Naive thymus-derived CD4-positive, alpha-beta T cell (primary cell): ENCODE measurements around the gene TACO1. TPM values are rescaled to one million over a fixed set of nuclear protein-coding genes. Genes with fewer than 3 reads are reported as not detected.

Source experiments
- ATAC-seq: fragments of 150-1000 bp; cut with Tn5 transposase; 2 replicates; pipeline ENCODE4 v1.10.0; 2021; ENCODE audit warnings: mild to moderate bottlenecking, moderate library complexity
- CTCF ChIA-PET: fragments of 350-600 bp; sonication (Branson Sonifier 250); formaldehyde crosslinking; loops from one replicate; lab custom pipeline; 2021; ENCODE audit warnings: antibody characterized with exemption; lab: Charles Lee
- POLR2A ChIA-PET: fragments of 350-600 bp; sonication (Branson Sonifier 250); formaldehyde crosslinking; loops from one replicate; lab custom pipeline; 2021; ENCODE audit warnings: antibody characterized with exemption, inconsistent platforms; lab: Charles Lee
- DNase-seq, 9 donors: peaks; one replicate each; pipeline versions ENCODE4 v3.0.0 to v3.0.0-alpha.2; 2020 to 2022; ENCODE audit warnings: mixed read lengths in 1 of 9
- H3K27ac ChIP-seq: one replicate; pipeline ENCODE4 v1.7.0; 2013; ENCODE audit warnings: mild to moderate bottlenecking, low read depth, low read length, moderate library complexity
- H3K27me3 ChIP-seq, 2 donors: one replicate each; pipeline ENCODE4 v1.7.0; 2013; ENCODE audit warnings: low read length in 2 of 2, mild to moderate bottlenecking in 2 of 2, moderate library complexity in 2 of 2; ENCODE audit not compliant: control insufficient read depth in 2 of 2, insufficient read depth in 2 of 2
- H3K36me3 ChIP-seq, 3 experiments: 1 replicate in 2 of 3; 2 replicates in 1 of 3; pipeline ENCODE4 v1.7.0; 2013; ENCODE audit warnings: low read length in 3 of 3, mild to moderate bottlenecking in 3 of 3, moderate library complexity in 1 of 3; ENCODE audit not compliant: insufficient read depth in 3 of 3, control insufficient read depth in 2 of 3
- H3K4me1 ChIP-seq, 2 donors: one replicate each; pipeline ENCODE4 v1.7.0; 2013; ENCODE audit warnings: low read length in 2 of 2, mild to moderate bottlenecking in 2 of 2, moderate library complexity in 1 of 2; ENCODE audit not compliant: control insufficient read depth in 2 of 2, insufficient read depth in 2 of 2
- H3K4me3 ChIP-seq: 2 replicates; pipeline ENCODE4 v1.7.0; 2013; ENCODE audit warnings: mild to moderate bottlenecking, low read length
- H3K9me3 ChIP-seq, 3 experiments: 1 replicate in 2 of 3; 2 replicates in 1 of 3; pipeline ENCODE4 v1.7.0; 2013; ENCODE audit warnings: low read length in 3 of 3; ENCODE audit not compliant: control insufficient read depth in 2 of 3
- H3K27ac Mint-ChIP-seq, 9 donors: one replicate each; pipeline ENCODE4 v1.8.0; 2020 to 2022; ENCODE audit warnings: mixed read lengths in 9 of 9, mild to moderate bottlenecking in 8 of 9, moderate library complexity in 5 of 9, inconsistent platforms in 2 of 9
- H3K27me3 Mint-ChIP-seq, 5 donors: one replicate each; pipeline ENCODE4 v1.8.0; 2021 to 2022; ENCODE audit warnings: mixed read lengths in 5 of 5, mild to moderate bottlenecking in 1 of 5
- H3K36me3 Mint-ChIP-seq, 5 donors: one replicate each; pipeline ENCODE4 v1.8.0; 2020 to 2022; ENCODE audit warnings: mixed read lengths in 5 of 5, mild to moderate bottlenecking in 3 of 5, inconsistent platforms in 1 of 5
- H3K4me1 Mint-ChIP-seq, 7 donors: one replicate each; pipeline ENCODE4 v1.8.0; 2020 to 2022; ENCODE audit warnings: mixed read lengths in 7 of 7, mild to moderate bottlenecking in 3 of 7, inconsistent platforms in 1 of 7
- H3K4me3 Mint-ChIP-seq, 10 donors: one replicate each; pipeline ENCODE4 v1.8.0; 2020 to 2022; ENCODE audit warnings: mild to moderate bottlenecking in 10 of 10, mixed read lengths in 10 of 10, moderate library complexity in 6 of 10, inconsistent platforms in 2 of 10
- H3K9me3 Mint-ChIP-seq, 11 donors: one replicate each; pipeline ENCODE4 v1.8.0; 2020 to 2022; ENCODE audit warnings: mixed read lengths in 11 of 11, mild to moderate bottlenecking in 4 of 11, inconsistent platforms in 1 of 11, moderate library complexity in 1 of 11
- intact Hi-C, 2 donors: fragments of 100-400 bp; cut with micrococcal nuclease; formaldehyde crosslinking; loops; one replicate each; pipeline ENCODE4 v1.15.1; 2023
- polyA plus RNA-seq, 2 donors: library from polyadenylated mRNA; unstranded; fragments of 300-500 nt; fragmentation: Illumina TruSeq; gene quantifications; one replicate each; pipeline ENCODE4 v1.2.3, GENCODE V29; 2021
- total RNA-seq, 6 experiments: library from RNA in 5 of 6; stranded (reverse) in 5 of 6; gene quantifications; 1 replicate in 5 of 6; 2 replicates in 1 of 6; pipeline ENCODE4 v1.2.3 and lab custom pipeline; 2021 to 2026

The TACO1 gene
- total RNA-seq: 10 to 100 TPM; 11.1 to 20.3 (median 15.2) TPM
- 10 to 100 TPM; 20.4 to 21.2 TPM for polyA plus RNA-seq
- total RNA-seq (lab: John Stamatoyannopoulos, UW): 1.7 reads per million, percentile 7 among the genes with 10 or more reads in this experiment

DNA sequence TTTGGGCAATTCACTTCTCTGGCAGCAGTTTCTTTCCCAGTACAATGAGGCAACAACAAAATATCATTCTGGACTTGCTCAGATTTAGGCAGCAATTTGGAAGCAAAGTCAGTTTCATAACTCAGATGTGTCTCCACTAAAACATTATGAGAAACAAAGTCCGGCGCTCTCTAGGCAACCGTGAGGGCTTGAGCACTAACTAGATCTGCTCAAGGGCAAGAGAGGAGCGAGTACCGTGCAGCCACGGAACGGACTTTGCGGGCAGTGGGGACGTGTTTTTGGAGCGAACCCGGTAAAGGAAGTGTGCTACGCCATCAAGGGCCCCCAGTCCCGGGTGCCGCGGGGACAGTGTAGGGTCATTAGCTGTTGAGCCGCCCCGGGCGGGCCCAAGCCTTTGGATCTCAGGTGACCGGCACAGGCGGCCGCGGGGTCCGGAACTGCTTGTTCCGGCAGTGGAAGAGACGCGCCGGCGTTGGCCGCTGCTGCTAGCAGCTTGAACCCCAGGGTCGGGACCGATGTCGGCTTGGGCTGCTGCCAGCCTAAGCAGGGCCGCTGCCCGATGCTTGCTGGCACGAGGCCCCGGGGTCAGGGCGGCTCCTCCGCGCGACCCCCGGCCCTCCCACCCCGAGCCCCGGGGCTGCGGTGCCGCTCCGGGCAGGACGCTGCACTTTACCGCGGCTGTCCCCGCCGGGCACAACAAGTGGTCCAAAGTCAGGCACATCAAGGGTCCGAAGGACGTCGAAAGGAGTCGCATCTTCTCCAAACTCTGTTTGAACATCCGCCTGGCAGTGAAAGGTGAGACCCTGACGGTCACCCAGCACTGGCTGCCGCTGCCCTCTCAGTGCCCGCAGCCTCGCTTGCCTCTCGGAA is at the start of gene TACO1:
TACO1 (plus strand) TSS at position 327 of the 870 bp plus-strand sequence; CDS start at position 516, 189 bp downstream.
- H3K4me1 ChIP-seq: peaks cover 17 to 34% of the 10 kb centered on the region in 2 donors
- Mint-ChIP-seq H3K4me1 (peaks cover 19 to 38% (median 25%) of the 10 kb centered on the region in 7 donors), H3K9me3 (peaks cover 0 to 2% (median 0%) of the 10 kb centered on the region in 11 donors), H3K27me3 (no peaks in the 10 kb centered on the region), H3K4me3 (peak within 1 kb of the TSS; percentile 92 to 97 (median 95)), H3K36me3 (peaks cover 5 to 12% (median 6%) of the 10 kb centered on the region in 5 donors), H3K27ac (peak within 1 kb of the TSS; percentile 93 to 98 (median 97))
- intact Hi-C loops: loop anchor here (1.0 to 10.0 kb wide), 6 partner anchors 11 to 244 kb away; partner anchors contain the start of genes DCAF7 (in 2 of the 2), MAP3K3 (in 2 of the 2), CYB561 (in 1 of the 2) and SMARCD2 (in 1 of the 2)
- ChIA-PET POLR2A (interaction anchor here (0.6 to 3.5 kb wide), 16 partner anchors 10 to 635 kb away, joined by 3 to 15 read pairs (median 3); partner anchors contain the start of genes DCAF7, MAP3K3 and TANC2), CTCF (interaction anchor here (0.6 to 0.8 kb wide), 2 partner anchors 11 to 150 kb away, joined by 3 read pairs; no protein-coding TSS in a partner anchor)
- no peaks in the 10 kb centered on the region for H3K27me3 ChIP-seq
- peak within 1 kb of the TSS; percentile 86 for H3K27ac ChIP-seq
- no peaks in the 10 kb centered on the region for H3K9me3 ChIP-seq
- H3K36me3 ChIP-seq: peaks cover 0 to 19% (median 6%) of the 10 kb centered on the region in 3 experiments
- DNase-seq (peak; percentile 54 to 83 (median 71)), ATAC-seq (peak; percentile 96)
- peak within 1 kb of the TSS; percentile 68 for H3K4me3 ChIP-seq

DNA sequence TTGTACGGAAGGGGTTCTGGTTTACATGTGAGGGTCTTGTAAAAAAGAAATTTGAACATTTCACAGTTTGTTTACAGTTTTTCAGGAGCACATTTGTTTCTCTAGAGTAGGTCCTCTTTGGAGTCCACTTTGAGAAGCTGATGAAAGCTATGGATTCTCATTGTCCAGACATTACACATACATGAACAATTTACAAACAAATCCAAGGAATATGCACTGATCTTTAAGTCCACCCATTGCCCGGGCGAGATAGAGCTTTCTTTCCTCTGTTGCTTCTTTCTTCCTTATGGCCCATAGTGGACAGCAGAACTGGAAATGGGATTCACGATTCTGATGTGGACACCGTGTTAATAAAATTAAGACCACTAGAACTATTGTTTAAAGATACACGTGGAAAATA is 48.5 kb upstream of the TACO1 start:
- Mint-ChIP-seq H3K27ac (peak overlapping the region in 8 of 9 donors; percentile 12 to 96 (median 82)), H3K4me1 (peaks cover 49 to 66% (median 60%) of the 10 kb centered on the region in 7 donors), H3K36me3 (peaks cover 0 to 24% (median 8%) of the 10 kb centered on the region in 5 donors), H3K27me3 (peaks cover 0 to 2% (median 0%) of the 10 kb centered on the region in 5 donors), H3K4me3 (peak overlapping the region; percentile 85 to 99 (median 98)), H3K9me3 (peaks cover 0 to 5% (median 0%) of the 10 kb centered on the region in 11 donors)
- intact Hi-C loops: loop anchor here (5.0 kb wide), 4 partner anchors 105 to 710 kb away; partner anchors contain the start of genes CYB561 (in 1 of the 2), LIMD2 (in 1 of the 2) and TEX2 (in 1 of the 2)
- Histone ChIP-seq H3K27me3 (no peaks in the 10 kb centered on the region), H3K9me3 (no peaks in the 10 kb centered on the region), H3K4me3 (peak overlapping the region; percentile 2), H3K4me1 (peaks cover 18 to 34% of the 10 kb centered on the region in 2 donors), H3K27ac (peak overlapping the region; percentile 34), H3K36me3 (peaks cover 0 to 7% (median 5%) of the 10 kb centered on the region in 3 experiments)
- ATAC-seq: no peak
- CTCF ChIA-PET: interaction anchor here (0.6 to 1.6 kb wide), 3 partner anchors 60 to 1021 kb away, joined by 3 to 4 read pairs (median 4); no protein-coding TSS in a partner anchor
- POLR2A ChIA-PET: interaction anchor here (0.5 to 1.1 kb wide), 4 partner anchors 20 to 796 kb away, joined by 3 to 5 read pairs (median 3); no protein-coding TSS in a partner anchor
- DNase-seq: no peak

DNA sequence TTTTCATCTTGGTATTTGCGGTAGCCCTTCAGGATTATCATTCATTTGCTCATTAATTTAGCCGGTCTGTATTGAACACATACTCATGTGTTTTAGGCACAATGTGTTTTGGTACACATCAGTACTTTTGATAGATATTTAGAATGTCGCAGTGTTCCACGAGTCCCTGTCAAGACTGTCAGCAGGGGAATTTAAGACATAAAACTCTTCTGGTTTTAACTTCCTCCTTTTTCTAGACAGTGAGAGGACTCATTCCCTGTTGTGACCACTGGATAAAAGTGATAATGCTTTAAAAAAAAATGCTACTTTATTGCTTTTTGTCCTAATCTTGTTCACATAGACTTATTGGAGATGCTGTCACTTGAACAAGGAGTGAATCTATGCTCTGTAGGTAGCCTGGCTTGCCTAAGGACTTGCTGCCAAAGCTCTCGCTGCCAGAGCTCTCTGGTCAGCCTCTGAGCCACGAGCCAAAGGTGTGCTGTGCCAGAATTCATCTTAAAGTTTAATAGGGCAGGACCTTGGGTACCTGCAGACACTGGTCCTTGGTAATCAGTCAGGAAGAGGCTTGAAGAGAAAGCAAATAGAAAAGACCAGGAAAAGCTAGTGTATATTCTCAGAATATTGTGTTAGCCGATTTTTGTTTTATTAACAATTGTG is 45.1 kb upstream of the TACO1 start:
- Mint-ChIP-seq H3K4me3 (peak overlapping the region in 7 of 10 donors; percentile 16 to 90 (median 44)), H3K27me3 (no peaks in the 10 kb centered on the region), H3K27ac (peak overlapping the region in 4 of 9 donors; percentile 29 to 78 (median 53)), H3K36me3 (peaks cover 0 to 26% (median 12%) of the 10 kb centered on the region in 5 donors), H3K9me3 (peaks cover 0 to 8% (median 0%) of the 10 kb centered on the region in 11 donors), H3K4me1 (peaks cover 60 to 84% (median 81%) of the 10 kb centered on the region in 7 donors)
- Histone ChIP-seq H3K9me3 (no peaks in the 10 kb centered on the region), H3K27me3 (no peaks in the 10 kb centered on the region), H3K4me1 (peaks cover 18 to 34% of the 10 kb centered on the region in 2 donors), H3K36me3 (peaks cover 0 to 5% (median 3%) of the 10 kb centered on the region in 3 experiments), H3K27ac (no peak overlapping the region), H3K4me3 (no peak overlapping the region)
- ChIA-PET POLR2A (no interaction called here), CTCF (interaction anchor here (0.6 kb wide), 1 partner anchor 803 kb away, joined by 8 read pairs; no protein-coding TSS in a partner anchor)
- intact Hi-C loops: no loop called here
- ATAC-seq (no peak), DNase-seq (no peak)

DNA sequence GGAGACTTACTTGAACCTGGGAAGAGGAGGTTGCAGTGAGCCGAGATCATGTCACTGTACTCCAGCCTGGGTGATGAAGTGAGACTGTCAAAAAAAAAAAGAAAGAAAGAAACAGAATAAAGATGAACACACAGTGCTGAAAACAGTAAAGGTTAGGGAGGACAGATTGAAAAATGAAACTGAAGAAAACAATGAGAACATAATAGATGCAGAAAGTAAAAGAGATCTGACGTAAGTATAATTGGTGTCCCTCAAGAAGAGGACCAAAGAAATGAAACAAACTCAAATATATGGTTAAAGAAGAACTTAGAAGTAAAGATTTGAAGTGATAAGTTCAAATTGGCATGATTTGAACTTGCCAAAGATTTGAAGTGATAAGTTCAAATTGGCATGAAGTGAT is 43.3 kb upstream of the TACO1 start:
- POLR2A ChIA-PET: no interaction called here
- intact Hi-C loops: no loop called here
- H3K27ac Mint-ChIP-seq: peak overlapping the region in 2 of 9 donors; percentile 12 to 27

DNA sequence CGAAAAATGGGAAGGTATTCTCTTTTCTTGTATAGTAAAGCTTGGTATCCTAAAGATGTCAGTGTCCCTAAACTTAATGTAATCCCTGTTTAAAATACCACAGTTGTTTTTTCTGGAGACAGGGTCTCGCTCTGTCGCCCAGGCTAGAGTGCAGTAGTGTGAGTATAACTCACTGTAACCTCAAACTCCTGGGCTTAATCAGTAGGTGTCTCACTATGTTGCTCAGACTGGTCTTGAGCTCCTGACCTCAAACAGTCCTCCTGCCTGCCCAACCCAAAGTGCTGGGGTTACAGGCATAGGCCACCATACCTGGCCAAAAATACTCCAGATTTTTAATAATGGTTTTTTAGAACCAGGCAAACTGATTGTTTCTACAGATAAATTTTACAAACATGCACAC is 42.3 kb upstream of the TACO1 start:
- H3K27me3 ChIP-seq: no peaks in the 10 kb centered on the region
- intact Hi-C loops: no loop called here
- DNase-seq (no peak), ATAC-seq (no peak)
- peak overlapping the region in 2 of 9 donors; percentile 5 to 31 for H3K27ac Mint-ChIP-seq
- no peaks in the 10 kb centered on the region for H3K27me3 Mint-ChIP-seq
- H3K9me3 ChIP-seq: no peaks in the 10 kb centered on the region
- H3K4me1 Mint-ChIP-seq: peaks cover 56 to 87% (median 83%) of the 10 kb centered on the region in 7 donors
- no peak overlapping the region for H3K4me3 ChIP-seq
- H3K4me3 Mint-ChIP-seq: no peak overlapping the region
- peaks cover 0 to 2% (median 0%) of the 10 kb centered on the region in 3 experiments for H3K36me3 ChIP-seq
- ChIA-PET CTCF (no interaction called here), POLR2A (interaction anchor here (0.6 to 1.0 kb wide), 3 partner anchors 8 to 592 kb away, joined by 3 to 4 read pairs (median 4); partner anchors contain the start of gene DCAF7)
- peaks cover 3 to 25% of the 10 kb centered on the region in 2 donors for H3K4me1 ChIP-seq
- H3K36me3 Mint-ChIP-seq: peaks cover 0 to 22% (median 12%) of the 10 kb centered on the region in 5 donors
- H3K9me3 Mint-ChIP-seq: peaks cover 0 to 8% (median 0%) of the 10 kb centered on the region in 11 donors
- H3K27ac ChIP-seq: no peak overlapping the region

More for the DNA sequence above, 43.3 kb upstream of the TACO1 start:
- Mint-ChIP-seq H3K4me3 (peak overlapping the region in 2 of 10 donors; percentile 12 to 43), H3K4me1 (peaks cover 61 to 88% (median 84%) of the 10 kb centered on the region in 7 donors), H3K27me3 (no peaks in the 10 kb centered on the region), H3K36me3 (peaks cover 0 to 22% (median 12%) of the 10 kb centered on the region in 5 donors), H3K9me3 (peaks cover 0 to 8% (median 0%) of the 10 kb centered on the region in 11 donors)
- Histone ChIP-seq H3K9me3 (no peaks in the 10 kb centered on the region), H3K4me1 (peaks cover 13 to 31% of the 10 kb centered on the region in 2 donors), H3K4me3 (no peak overlapping the region), H3K27me3 (no peaks in the 10 kb centered on the region), H3K36me3 (peaks cover 0 to 5% (median 0%) of the 10 kb centered on the region in 3 experiments), H3K27ac (no peak overlapping the region)
- no peak for DNase-seq
- no peak for ATAC-seq
- CTCF ChIA-PET: no interaction called here
